K562 (cell line): ENCODE measurements around the gene NAPB. TPM values are rescaled to one million over a fixed set of nuclear protein-coding genes. Genes with fewer than 3 reads are reported as not detected.

Experiments used
- ATAC-seq: fragments of 200-7000 bp; cut with Tn5 transposase; 3 replicates; pipeline ENCODE4 v1.9.1; 2020; ENCODE audit warnings: moderate library complexity
- BruUV-seq: library from RNA; stranded (reverse); fragments of 400-500 nt; replicated peaks from 2 replicates; lab custom pipeline; 2021; lab: Mats Ljungman, UMichigan
- CTCF ChIA-PET: fragments of 300-600 bp; formaldehyde crosslinking; extraction: SDS; loops from one replicate; lab custom pipeline; 2021; ENCODE audit warnings: low intra/inter-chr PET ratio; lab: Yijun Ruan, JAX
- POLR2A ChIA-PET: fragments of 300-600, 350-650 bp; sonication (Branson Sonifier 250); formaldehyde crosslinking; extraction: SDS; loops from one replicate; lab custom pipeline; 2021; ENCODE audit warnings: antibody characterized with exemption, inconsistent platforms; lab: Yijun Ruan, JAX
- DNase-seq, 4 experiments: peaks; one replicate each; pipeline versions ENCODE4 v3.0.0 to v3.0.0-alpha.2; 2011 to 2018; ENCODE audit warnings: low spot score in 3 of 4, mixed read lengths in 3 of 4; ENCODE audit errors: extremely low read depth in 1 of 4
- FAIRE-seq: peaks from 2 replicates; lab custom pipeline; 2011; peaks lifted over from hg19 to GRCh38; lab: Jason Lieb, UNC
- H2AFZ ChIP-seq: 2 replicates; pipeline ENCODE4 v1.6.0; 2011; ENCODE audit warnings: low read depth, low read length, control low read depth, inconsistent platforms
- H3K27ac ChIP-seq: fragments of 200-600 bp; 3 replicates; pipeline ENCODE4 v1.8.0; 2011; ENCODE audit warnings: low read depth, mild to moderate bottlenecking, control low read depth, inconsistent platforms, low read length, moderate library complexity, mixed read lengths; ENCODE audit errors: extremely low read depth
- H3K27me3 ChIP-seq, 2 experiments: fragments of 300-600 bp in 1 of 2; 2 replicates in 1 of 2; 3 replicates in 1 of 2; pipeline versions ENCODE4 v1.6.0 to v1.8.0; 2011; ENCODE audit warnings: inconsistent platforms in 2 of 2, low read length in 2 of 2, mild to moderate bottlenecking in 1 of 2, mixed read lengths in 1 of 2, moderate library complexity in 1 of 2; ENCODE audit not compliant: control insufficient read depth in 2 of 2, insufficient read depth in 2 of 2
- H3K36me3 ChIP-seq: fragments of 300-600 bp; 3 replicates; pipeline ENCODE4 v1.8.0; 2011; ENCODE audit warnings: mild to moderate bottlenecking, low read length, inconsistent platforms; ENCODE audit not compliant: control insufficient read depth, insufficient read depth
- H3K4me1 ChIP-seq, 2 experiments: fragments of 200-600 bp in 1 of 2; replicated peaks in 1 of 2; 2 replicates in 1 of 2; 3 replicates in 1 of 2; pipeline versions ENCODE4 v1.5.1 to v1.8.0; 2011; ENCODE audit warnings: inconsistent platforms in 2 of 2, low read length in 2 of 2, mild to moderate bottlenecking in 1 of 2, mixed read lengths in 1 of 2, moderate library complexity in 1 of 2; ENCODE audit not compliant: control insufficient read depth in 2 of 2, insufficient read depth in 2 of 2
- H3K4me2 ChIP-seq: 2 replicates; pipeline ENCODE4 v1.6.1; 2011; ENCODE audit warnings: low read length, control low read depth, inconsistent platforms, mixed read lengths; ENCODE audit not compliant: insufficient read depth
- H3K4me3 ChIP-seq: fragments of 200-600 bp; sonication (generic), shearing (Covaris generic); 2 replicates; pipeline ENCODE4 v1.5.1; 2016; ENCODE audit warnings: control low read depth, inconsistent platforms
- H3K79me2 ChIP-seq: fragments of 200-600 bp; 3 replicates; pipeline ENCODE4 v1.8.0; 2011; ENCODE audit warnings: low read length, inconsistent platforms; ENCODE audit not compliant: control insufficient read depth, insufficient read depth
- H3K9ac ChIP-seq, 2 experiments: 2 replicates each; pipeline versions ENCODE4 v1.6.0 to v1.6.1; 2011; ENCODE audit warnings: low read depth in 2 of 2, low read length in 2 of 2, control low read depth in 1 of 2, inconsistent platforms in 1 of 2, mild to moderate bottlenecking in 1 of 2, mixed read lengths in 1 of 2; ENCODE audit not compliant: insufficient read depth in 1 of 2
- H3K9me1 ChIP-seq: one replicate; pipeline ENCODE4 v1.6.0; 2011; ENCODE audit warnings: inconsistent platforms, mild to moderate bottlenecking, low read length, moderate library complexity; ENCODE audit not compliant: control insufficient read depth, insufficient read depth
- H3K9me3 ChIP-seq: replicated peaks from 2 replicates; pipeline ENCODE4 v1.5.1; 2011; ENCODE audit warnings: low read depth, low read length, inconsistent platforms; ENCODE audit not compliant: control insufficient read depth, insufficient read depth
- H4K20me1 ChIP-seq: replicated peaks from 2 replicates; pipeline ENCODE4 v1.6.1; 2011; ENCODE audit warnings: low read length, inconsistent platforms, mixed read lengths; ENCODE audit not compliant: control insufficient read depth, insufficient read depth
- ASH1L ChIP-seq: fragments of 450-650 bp; IDR thresholded peaks from 2 replicates; pipeline ENCODE4 v1.6.1; 2018; ENCODE audit warnings: borderline replicate concordance, mild to moderate bottlenecking, low read depth; ENCODE audit not compliant: partially characterized antibody
- DACH1 ChIP-seq: fragments of 450-650 bp; IDR thresholded peaks from 2 replicates; pipeline ENCODE4 v1.6.1; 2018; ENCODE audit not compliant: partially characterized antibody
- E2F3 ChIP-seq: fragments of 250-450 bp; sonication (Bioruptor Pico); IDR thresholded peaks from 2 replicates; pipeline ENCODE4 v1.4.0; 2020; ENCODE audit warnings: mild to moderate bottlenecking
- E2F5 ChIP-seq: sonication (generic); formaldehyde crosslinking; IDR thresholded peaks from 2 replicates; pipeline ENCODE4 v1.8.0; 2022; ENCODE audit warnings: mild to moderate bottlenecking, missing genetic modification reagents
- E2F6 ChIP-seq, 2 experiments: IDR thresholded peaks; 2 replicates each; pipeline ENCODE4 v1.6.1; 2011; ENCODE audit warnings: borderline replicate concordance in 1 of 2, control low read depth in 1 of 2, low read depth in 1 of 2, low read length in 1 of 2, mild to moderate bottlenecking in 1 of 2, mixed read lengths in 1 of 2, moderate library complexity in 1 of 2; ENCODE audit not compliant: insufficient read depth in 1 of 2, insufficient read length in 1 of 2, poor library complexity in 1 of 2, severe bottlenecking in 1 of 2; ENCODE audit errors: extremely low read depth in 1 of 2
- ELF2 ChIP-seq: fragments of 250-450 bp; sonication (Bioruptor Pico); IDR thresholded peaks from 2 replicates; pipeline ENCODE4 v1.5.0; 2021; ENCODE audit warnings: mild to moderate bottlenecking
- NCOR1 ChIP-seq: fragments of 450-650 bp; IDR thresholded peaks from 2 replicates; pipeline ENCODE4 v1.6.1; 2016; ENCODE audit warnings: mild to moderate bottlenecking, moderate library complexity
- SAFB2 ChIP-seq: fragments of 200-400 bp; formaldehyde crosslinking; IDR thresholded peaks from 2 replicates; pipeline ENCODE4 v1.6.1; 2018; ENCODE audit warnings: borderline replicate concordance, low read length, low read depth, moderate library complexity; ENCODE audit not compliant: severe bottlenecking
- SMARCB1 ChIP-seq: IDR thresholded peaks from 2 replicates; pipeline ENCODE4 v1.6.1; 2011; ENCODE audit warnings: improper control_type of control experiment, low read depth; ENCODE audit not compliant: insufficient read length
- TFAP4 ChIP-seq: sonication (generic); formaldehyde crosslinking; IDR thresholded peaks from 2 replicates; pipeline ENCODE4 v1.8.0; 2022; ENCODE audit warnings: missing genetic modification reagents, mild to moderate bottlenecking, moderate library complexity, borderline replicate concordance
- THAP12 ChIP-seq: fragments of 250-450 bp; sonication (Bioruptor Pico); IDR thresholded peaks from 2 replicates; pipeline ENCODE4 v1.9.0; 2021; ENCODE audit warnings: mild to moderate bottlenecking, inconsistent platforms
- ZBTB7A ChIP-seq: IDR thresholded peaks from 2 replicates; pipeline ENCODE4 v1.6.1; 2011; ENCODE audit warnings: low read depth, mild to moderate bottlenecking, low read length, moderate library complexity, borderline replicate concordance; ENCODE audit not compliant: control insufficient read depth
- WGBS: fragments of 100-300 bp; shearing (Covaris generic); methylation state at CpG from one replicate; pipeline ENCODE4 v1.1.6; 2016; ENCODE audit warnings: low coverage, mixed read lengths; ENCODE audit not compliant: insufficient coverage; ENCODE audit errors: missing lambda C conversion rate; 5-methylcytosine and 5-hydroxymethylcytosine counted together
- in situ Hi-C: fragments of 300-500 bp; cut with MboI; formaldehyde crosslinking; loops from 4 replicates; pipeline ENCODE4 v1.15.0; 2018; ENCODE audit warnings: inconsistent platforms, mixed read lengths
- intact Hi-C: fragments of 100-400 bp; cut with micrococcal nuclease; formaldehyde crosslinking; loops from 2 replicates; pipeline ENCODE4 v1.14.2; 2022
- polyA plus RNA-seq, 8 experiments: library from polyadenylated mRNA; depleted of rRNA in 4 of 8; stranded (reverse) in 5 of 8; unstranded in 3 of 8; fragments of >200 nt; fragmentation: Nextera tagmentation in 2 of 8; fragmentation: Illumina TruSeq in 1 of 8; extraction: Ambion mirVana in 2 of 8; extraction: Trizol in 1 of 8; gene quantifications; 2 replicates each; pipeline versions ENCODE4 v1.2.1 to v1.2.3, GENCODE V29; 2011 to 2014; ENCODE audit warnings: inconsistent platforms in 1 of 8, missing spikeins in 1 of 8
- total RNA-seq, 7 experiments: library from RNA; depleted of rRNA in 6 of 7; stranded (reverse); fragments of >200 nt in 6 of 7; fragmentation: Illumina TruSeq in 2 of 7; extraction: Trizol in 2 of 7; gene quantifications; 2 replicates each; pipeline versions ENCODE4 v1.2.1 to v1.2.3, GENCODE V29; 2011 to 2021; ENCODE audit warnings: low replicate concordance in 1 of 7

Gene NAPB
- total and polyA plus RNA-seq, 9 of the 15 experiments (the other 6 are each of a cell fraction or from before 2014, with no cell fraction given) = 1.4 to 7.7 (median 5.2) TPM

- intact Hi-C loops (no loop called here), in situ Hi-C loops (no loop called here)
- WGBS = 0% methylated on average over 4 of the region's 4 CpGs
Measured at GRCh38 chr20:23444859-23445258, 23.6 kb upstream of the NAPB start.

More at GRCh38 chr20:23444859-23445258, 23.6 kb upstream of the NAPB start:
- no peaks in the 10 kb centered on the region for H3K9me1 ChIP-seq
- no peak for FAIRE-seq
- H3K9me3 ChIP-seq = no peaks in the 10 kb centered on the region
- no peak overlapping the region for H3K4me2 ChIP-seq
- no peak for ATAC-seq
- TF ChIP-seq E2F3 = no peak
- no peak for TF ChIP-seq ASH1L
- no peak for TF ChIP-seq SAFB2
- no peak for TF ChIP-seq NCOR1
- no peak for TF ChIP-seq ELF2 (CRISPR knock-in tag)
- no peak for TF ChIP-seq E2F5 (CRISPR knock-in tag)
- TF ChIP-seq SMARCB1 = no peak
- no peak for TF ChIP-seq THAP12 (CRISPR knock-in tag)
- TF ChIP-seq E2F6 (IDR thresholded peaks at IDR 0.05; ENCODE audit: borderline replicate concordance in 1 of 2, extremely low read depth in 1 of 2, insufficient read depth in 1 of 2, insufficient read length in 1 of 2, low read depth in 1 of 2, low read length in 1 of 2, poor library complexity in 1 of 2, severe bottlenecking in 1 of 2) = no peak
- TF ChIP-seq TFAP4 (CRISPR knock-in tag) = no peak
- TF ChIP-seq DACH1 = no peak
- TF ChIP-seq ZBTB7A = no peak
- no peaks in the 10 kb centered on the region for H4K20me1 ChIP-seq
- no peak overlapping the region for H3K4me3 ChIP-seq
- H3K36me3 ChIP-seq = no peaks in the 10 kb centered on the region
- DNase-seq = no peak
- no peaks in the 10 kb centered on the region for H3K4me1 ChIP-seq
- H3K27me3 ChIP-seq = peaks cover 0 to 12% of the 10 kb centered on the region in 2 experiments; a peak in 1 of 5 replicates
- H2AFZ ChIP-seq = no peak overlapping the region
- POLR2A ChIA-PET = interaction anchor here (0.6 to 1.1 kb wide), 2 partner anchors 9 to 15 kb away, joined by 3 to 4 read pairs; no protein-coding TSS in a partner anchor
- no peak overlapping the region for H3K9ac ChIP-seq
- H3K27ac ChIP-seq = no peak overlapping the region
- H3K79me2 ChIP-seq = no peaks in the 10 kb centered on the region
- no TSS peak for BruUV-seq
- CTCF ChIA-PET = no interaction called here
